Parathyroid adenoma (tissue), 2 donors: Measurements from ENCODE around the gene KRT14.

ENCODE experiments used
- H2AFZ ChIP-seq: fragments of 300-600 bp; sonication (generic); one replicate; pipeline ENCODE4 v1.7.0; 2017; ENCODE audit warnings: antibody characterized with exemption, mild to moderate bottlenecking
- H3K27ac ChIP-seq: fragments of 300-600 bp; sonication (generic); one replicate; pipeline ENCODE4 v1.7.0; 2017
- H3K27me3 ChIP-seq: fragments of 300-600 bp; sonication (generic); one replicate; pipeline ENCODE4 v1.7.0; 2017; ENCODE audit warnings: low read length; ENCODE audit not compliant: control insufficient read depth, insufficient read depth
- H3K36me3 ChIP-seq: fragments of 300-600 bp; sonication (generic); one replicate; pipeline ENCODE4 v1.7.0; 2017; ENCODE audit warnings: low read length; ENCODE audit not compliant: control insufficient read depth, insufficient read depth
- H3K4me1 ChIP-seq: fragments of 300-600 bp; sonication (generic); one replicate; pipeline ENCODE4 v1.7.0; 2017; ENCODE audit warnings: control low read depth
- H3K4me2 ChIP-seq: fragments of 300-600 bp; sonication (generic); one replicate; pipeline ENCODE4 v1.7.0; 2017; ENCODE audit warnings: low read length
- H3K4me3 ChIP-seq: fragments of 300-600 bp; sonication (generic); one replicate; pipeline ENCODE4 v1.7.0; 2017; ENCODE audit warnings: low read depth, low read length
- H3K79me2 ChIP-seq: fragments of 300-600 bp; sonication (generic); one replicate; pipeline ENCODE4 v1.7.0; 2017; ENCODE audit warnings: control low read depth
- H3K9ac ChIP-seq: fragments of 300-600 bp; sonication (generic); one replicate; pipeline ENCODE4 v1.7.0; 2017; ENCODE audit warnings: mild to moderate bottlenecking
- H3K9me3 ChIP-seq: fragments of 300-600 bp; sonication (generic); one replicate; pipeline ENCODE4 v1.7.0; 2017; ENCODE audit warnings: low read length; ENCODE audit not compliant: control insufficient read depth
- TF ChIP-seq, protein P1 (sequence below): fragments of 300-600 bp; sonication (generic); IDR thresholded peaks from one replicate; pipeline ENCODE4 v1.7.0; 2017; ENCODE audit warnings: antibody characterized with exemption, mild to moderate bottlenecking
- donor health status: primary hyperparathyroidism.

The KRT14 gene

DNA sequence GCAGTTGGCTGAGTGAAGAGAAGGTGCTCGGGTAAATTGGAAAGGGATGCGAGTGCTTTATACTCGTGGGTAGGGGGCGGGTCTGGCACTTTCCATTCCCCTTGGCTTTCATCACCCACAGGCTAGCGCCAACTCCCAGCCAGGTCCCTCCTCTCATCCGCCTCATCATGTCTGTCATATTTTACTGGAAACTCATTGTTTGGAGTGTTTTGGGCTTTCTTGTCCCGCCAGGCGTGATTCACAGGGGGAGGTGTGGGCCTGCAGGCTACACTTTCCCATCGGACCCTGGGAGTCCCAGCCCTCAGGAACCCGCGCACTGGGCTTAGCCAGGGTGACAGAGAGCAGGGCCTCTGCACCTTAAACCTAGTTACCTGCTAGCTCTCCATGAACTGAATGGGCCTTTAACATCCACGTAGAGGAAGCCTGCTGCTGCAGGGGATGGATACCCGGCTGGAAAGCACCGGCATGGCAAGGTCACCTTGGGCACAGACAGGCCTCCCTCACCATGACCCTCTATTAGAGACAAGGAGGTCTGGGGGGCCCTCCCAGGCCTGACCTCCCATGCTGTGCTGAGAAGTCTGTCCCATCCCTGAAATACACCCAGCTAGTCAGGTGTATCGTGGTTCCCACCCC lies at the start of gene KRT14:
Gene KRT14 (minus strand): TSS at position 33 of the 633 bp plus-strand sequence. CDS start 61 bp downstream, outside the sequence.
- Histone ChIP-seq H3K36me3 (no peaks in the 10 kb centered on the region), H3K4me1 (no peaks in the 10 kb centered on the region), H3K27me3 (no peaks in the 10 kb centered on the region), H2AFZ (no peak within 1 kb of the TSS), H3K9ac (no peak within 1 kb of the TSS), H3K4me2 (no peak within 1 kb of the TSS), H3K27ac (no peak within 1 kb of the TSS), H3K9me3 (no peaks in the 10 kb centered on the region), H3K4me3 (no peak within 1 kb of the TSS), H3K79me2 (no peaks in the 10 kb centered on the region)
- TF ChIP-seq, protein P1, sequence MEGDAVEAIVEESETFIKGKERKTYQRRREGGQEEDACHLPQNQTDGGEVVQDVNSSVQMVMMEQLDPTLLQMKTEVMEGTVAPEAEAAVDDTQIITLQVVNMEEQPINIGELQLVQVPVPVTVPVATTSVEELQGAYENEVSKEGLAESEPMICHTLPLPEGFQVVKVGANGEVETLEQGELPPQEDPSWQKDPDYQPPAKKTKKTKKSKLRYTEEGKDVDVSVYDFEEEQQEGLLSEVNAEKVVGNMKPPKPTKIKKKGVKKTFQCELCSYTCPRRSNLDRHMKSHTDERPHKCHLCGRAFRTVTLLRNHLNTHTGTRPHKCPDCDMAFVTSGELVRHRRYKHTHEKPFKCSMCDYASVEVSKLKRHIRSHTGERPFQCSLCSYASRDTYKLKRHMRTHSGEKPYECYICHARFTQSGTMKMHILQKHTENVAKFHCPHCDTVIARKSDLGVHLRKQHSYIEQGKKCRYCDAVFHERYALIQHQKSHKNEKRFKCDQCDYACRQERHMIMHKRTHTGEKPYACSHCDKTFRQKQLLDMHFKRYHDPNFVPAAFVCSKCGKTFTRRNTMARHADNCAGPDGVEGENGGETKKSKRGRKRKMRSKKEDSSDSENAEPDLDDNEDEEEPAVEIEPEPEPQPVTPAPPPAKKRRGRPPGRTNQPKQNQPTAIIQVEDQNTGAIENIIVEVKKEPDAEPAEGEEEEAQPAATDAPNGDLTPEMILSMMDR: no peak

- Histone ChIP-seq H3K4me2 (no peak overlapping the region), H3K4me1 (no peaks in the 10 kb centered on the region), H2AFZ (no peak overlapping the region), H3K9me3 (no peaks in the 10 kb centered on the region), H3K27ac (no peak overlapping the region), H3K79me2 (no peaks in the 10 kb centered on the region), H3K9ac (no peak overlapping the region), H3K4me3 (no peak overlapping the region), H3K27me3 (no peaks in the 10 kb centered on the region), H3K36me3 (no peaks in the 10 kb centered on the region)
- TF ChIP-seq, protein P1: no peak
Observed at GRCh38 chr17:41635121-41636097, 48.7 kb upstream of the KRT14 start.

GRCh38 chr17:41634639-41635038 lies 47.9 kb upstream of the KRT14 start:
- no peak overlapping the region for H3K4me3 ChIP-seq
- no peaks in the 10 kb centered on the region for H3K9me3 ChIP-seq
- H3K4me2 ChIP-seq: no peak overlapping the region
- no peaks in the 10 kb centered on the region for H3K4me1 ChIP-seq
- H3K79me2 ChIP-seq: no peaks in the 10 kb centered on the region
- no peak overlapping the region for H2AFZ ChIP-seq
- no peaks in the 10 kb centered on the region for H3K27me3 ChIP-seq
- TF ChIP-seq, protein P1: no peak
- no peaks in the 10 kb centered on the region for H3K36me3 ChIP-seq
- no peak overlapping the region for H3K9ac ChIP-seq
- no peak overlapping the region for H3K27ac ChIP-seq

DNA sequence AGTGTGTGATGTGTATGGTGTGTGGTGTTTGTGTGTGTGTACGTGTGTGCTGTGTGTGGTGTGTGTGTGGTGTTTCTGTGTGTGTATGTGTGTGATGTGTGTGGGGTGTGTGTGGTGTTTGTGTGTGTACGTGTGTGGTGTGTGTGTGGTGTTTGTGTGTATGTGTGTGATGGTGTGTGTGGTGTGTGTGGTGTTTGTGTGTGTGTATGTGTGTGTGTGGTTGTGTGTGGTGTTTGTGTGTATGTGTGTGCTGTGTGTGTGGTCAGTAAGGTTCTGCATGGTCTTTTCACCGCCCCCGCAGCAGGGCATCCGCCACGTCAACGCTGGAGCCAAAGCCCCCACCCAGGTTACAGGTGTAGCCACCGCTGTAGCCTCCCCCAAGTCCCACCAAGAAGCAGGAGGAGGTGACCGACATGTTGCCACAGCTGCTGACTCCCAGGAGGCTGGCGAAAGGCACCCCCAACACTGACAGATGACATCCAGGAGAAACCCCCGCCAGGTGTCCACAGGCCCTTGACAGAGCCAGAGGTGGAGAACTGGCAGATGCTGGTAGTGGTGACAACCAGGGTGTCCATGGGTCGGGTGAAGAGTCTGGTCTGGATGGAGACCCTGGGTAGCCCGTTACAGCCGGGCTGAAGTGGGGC lies 47.0 kb upstream of the KRT14 start:
- Histone ChIP-seq H3K4me2 (no peak overlapping the region), H2AFZ (no peak overlapping the region), H3K9ac (no peak overlapping the region), H3K4me1 (no peaks in the 10 kb centered on the region), H3K4me3 (no peak overlapping the region), H3K36me3 (no peaks in the 10 kb centered on the region), H3K27ac (no peak overlapping the region), H3K9me3 (no peaks in the 10 kb centered on the region), H3K27me3 (no peaks in the 10 kb centered on the region), H3K79me2 (no peaks in the 10 kb centered on the region)
- TF ChIP-seq, protein P1: no peak
